HEK293T (cell line): ENCODE measurements around the gene TFR2.

Experiments
- ARNT ChIP-seq: fragments of 450-650 bp; IDR thresholded peaks from 2 replicates; pipeline ENCODE4 v1.6.1; 2017; ENCODE audit warnings: mild to moderate bottlenecking
- BHLHE40 ChIP-seq: fragments of 450-650 bp; IDR thresholded peaks from 2 replicates; pipeline ENCODE4 v1.6.1; 2016; ENCODE audit warnings: mild to moderate bottlenecking, moderate library complexity, borderline replicate concordance
- ELF4 ChIP-seq: fragments of 450-650 bp; IDR thresholded peaks from 2 replicates; pipeline ENCODE4 v1.6.1; 2017; ENCODE audit warnings: antibody characterized with exemption
- FOXK2 ChIP-seq: fragments of 450-650 bp; IDR thresholded peaks from 2 replicates; pipeline ENCODE4 v1.6.1; 2016; ENCODE audit warnings: mild to moderate bottlenecking
- FOXM1 ChIP-seq: fragments of 450-650 bp; IDR thresholded peaks from 2 replicates; pipeline ENCODE4 v1.6.1; 2017; ENCODE audit warnings: mild to moderate bottlenecking, borderline replicate concordance
- LEF1 ChIP-seq: fragments of 450-650 bp; IDR thresholded peaks from 2 replicates; pipeline ENCODE4 v1.6.1; 2017; ENCODE audit warnings: mild to moderate bottlenecking, borderline replicate concordance
- NFRKB ChIP-seq: fragments of 450-650 bp; IDR thresholded peaks from 2 replicates; pipeline ENCODE4 v1.6.1; 2016; ENCODE audit warnings: mild to moderate bottlenecking, moderate library complexity
- SP1 ChIP-seq: fragments of 450-650 bp; IDR thresholded peaks from 2 replicates; pipeline ENCODE4 v1.6.1; 2017
- SUZ12 ChIP-seq: fragments of 450-650 bp; IDR thresholded peaks from 2 replicates; pipeline ENCODE4 v1.6.1; 2016; ENCODE audit warnings: mild to moderate bottlenecking
- TARDBP ChIP-seq: fragments of 450-650 bp; IDR thresholded peaks from 2 replicates; pipeline ENCODE4 v1.6.1; 2016
- TF ChIP-seq, protein P1 (sequence below): fragments of 450-650 bp; IDR thresholded peaks from 2 replicates; pipeline ENCODE4 v1.6.1; 2016

DNA sequence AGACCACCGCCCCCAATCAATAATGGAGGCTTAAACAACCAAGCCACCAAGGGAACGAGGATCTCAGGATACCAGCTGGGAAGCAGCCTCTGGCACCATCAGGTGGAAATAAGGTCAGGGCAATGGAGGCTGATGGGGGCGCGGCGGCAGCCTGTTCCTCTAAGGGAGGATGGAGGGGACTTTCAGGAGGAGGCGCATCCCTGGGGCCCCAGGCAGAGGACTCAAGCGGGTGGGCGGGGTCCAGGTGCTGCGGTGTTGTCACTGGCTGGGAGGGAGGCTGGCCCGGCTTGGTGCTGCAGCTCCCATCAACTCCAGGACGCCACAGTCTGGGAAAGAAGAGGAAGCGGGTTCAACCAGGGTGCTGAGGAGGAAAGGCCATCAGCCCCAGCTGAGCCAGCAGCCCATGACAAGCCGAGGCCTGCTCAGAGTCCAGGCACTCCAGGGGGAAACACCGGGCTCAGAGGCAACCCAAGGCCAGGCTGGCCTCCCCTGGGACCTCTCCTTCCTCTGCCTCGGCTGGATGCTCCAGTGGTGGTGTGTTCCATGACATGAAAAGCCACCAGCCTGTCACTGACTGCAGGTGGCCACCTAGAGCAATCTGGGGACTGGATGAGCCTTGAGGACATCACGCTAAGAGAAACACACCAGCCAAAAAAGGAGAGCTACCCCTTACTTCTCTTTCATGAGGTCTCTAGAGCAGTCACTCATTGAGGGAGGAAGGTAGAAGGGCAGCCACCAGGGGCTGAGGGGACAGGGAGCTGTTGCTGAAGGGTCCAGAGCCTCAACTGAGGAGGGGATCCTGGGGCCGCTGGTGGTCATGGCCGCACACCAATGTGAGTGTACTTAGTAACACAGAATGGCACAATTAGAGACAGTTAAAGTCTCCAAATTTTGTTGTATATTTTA lies 48.1 kb upstream of the TFR2 start:
- TF ChIP-seq SP1 (no peak), BHLHE40 (no peak), SUZ12 (no peak), ARNT (no peak), NFRKB (no peak), ELF4 (no peak), TARDBP (no peak), FOXM1 (no peak), LEF1 (no peak), FOXK2 (no peak)
- TF ChIP-seq, protein P1, sequence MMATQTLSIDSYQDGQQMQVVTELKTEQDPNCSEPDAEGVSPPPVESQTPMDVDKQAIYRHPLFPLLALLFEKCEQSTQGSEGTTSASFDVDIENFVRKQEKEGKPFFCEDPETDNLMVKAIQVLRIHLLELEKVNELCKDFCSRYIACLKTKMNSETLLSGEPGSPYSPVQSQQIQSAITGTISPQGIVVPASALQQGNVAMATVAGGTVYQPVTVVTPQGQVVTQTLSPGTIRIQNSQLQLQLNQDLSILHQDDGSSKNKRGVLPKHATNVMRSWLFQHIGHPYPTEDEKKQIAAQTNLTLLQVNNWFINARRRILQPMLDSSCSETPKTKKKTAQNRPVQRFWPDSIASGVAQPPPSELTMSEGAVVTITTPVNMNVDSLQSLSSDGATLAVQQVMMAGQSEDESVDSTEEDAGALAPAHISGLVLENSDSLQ: no peak
